A673 (cell line): ENCODE results near the gene ZNF771.

Experiments used
- CTCF ChIP-seq: fragments of 300-800, 200-600 bp; sonication (generic); conservative IDR thresholded peaks from 2 replicates; pipeline ENCODE4 v1.5.1; 2017; ENCODE audit warnings: low read depth, mild to moderate bottlenecking, antibody characterized with exemption, low read length, moderate library complexity, mixed read lengths
- EZH2 ChIP-seq: fragments of 200-600 bp; sonication (generic); IDR thresholded peaks from 2 replicates; pipeline ENCODE4 v1.6.1; 2017; ENCODE audit warnings: borderline replicate concordance, low read depth, mild to moderate bottlenecking, mixed read lengths, antibody characterized with exemption, low read length; ENCODE audit not compliant: poor library complexity, severe bottlenecking

GRCh38 chr16:30407102-30407803 is at the start of gene ZNF771:
- TF ChIP-seq CTCF (no peak), EZH2 (no peak)
